ENCODE measurements around the gene CES3. TPM values are rescaled to one million over a fixed set of nuclear protein-coding genes. Genes with fewer than 3 reads are reported as not detected.
A peak's percentile ranks its signal among the peaks of the same experiment; 100 is the strongest.

CES3 gene
- polyA plus RNA-seq, 1 donor (not counting 4 experiments of a cell fraction or from before 2014, with no cell fraction given): 1.5 TPM

- peak overlapping the region; percentile 40 for H3K27ac ChIP-seq (ENCODE audit: control insufficient read depth, insufficient read depth, low read length)
- dilution Hi-C loops (cut with MboI; ENCODE audit: extremely low pct_ligation_motif_present, low sequenced_read_pairs): no loop called here
- FAIRE-seq (peak; percentile 95), DNase-seq (ENCODE audit: low read depth, low spot score) (no peak)
- no peaks in the 10 kb centered on the region for H3K9me3 ChIP-seq (ENCODE audit: control insufficient read depth, low read depth, low read length)
- H3K9me1 ChIP-seq (ENCODE audit: control insufficient read depth, extremely low read depth, insufficient read depth, low read length): no peaks in the 10 kb centered on the region
- H4K20me1 ChIP-seq (ENCODE audit: control insufficient read depth, extremely low read depth, insufficient read depth, low read length): no peaks in the 10 kb centered on the region
- peaks cover 14% of the 10 kb centered on the region for H3K4me1 ChIP-seq (ENCODE audit: control insufficient read depth, extremely low read depth, insufficient read depth, low read length)
- no peaks in the 10 kb centered on the region for H3K79me2 ChIP-seq (ENCODE audit: control insufficient read depth, insufficient read depth, low read length)
- TF ChIP-seq CTCF (optimal IDR thresholded peaks at IDR 0.05 in 1 of 3, IDR thresholded peaks at IDR 0.05 in 1 of 3, conservative IDR thresholded peaks at IDR 0.05 in 1 of 3; ENCODE audit: extremely low read depth in 1 of 3, insufficient read depth in 2 of 3, low read length in 3 of 3): peak; percentile 76 to 93 (median 79)
- no peak for TF ChIP-seq EZH2 (IDR thresholded peaks at IDR 0.05; ENCODE audit: low read length)
- H3K9ac ChIP-seq (ENCODE audit: control insufficient read depth, extremely low read depth, insufficient read depth, low read length): peak overlapping the region; percentile 68
- peak overlapping the region; percentile 84 for H2AFZ ChIP-seq (ENCODE audit: control insufficient read depth, low read length)
- peaks cover 8% of the 10 kb centered on the region in 2 experiments for H3K36me3 ChIP-seq (ENCODE audit: control insufficient read depth in 2 of 2, extremely low read depth in 1 of 2, insufficient read depth in 2 of 2, low read length in 2 of 2)
- H3K27me3 ChIP-seq (ENCODE audit: control insufficient read depth, extremely low read depth, insufficient read depth, low read length): no peaks in the 10 kb centered on the region
- H3K4me3 ChIP-seq (ENCODE audit: control insufficient read depth in 2 of 3, extremely low read depth in 1 of 3, insufficient read depth in 2 of 3, low read depth in 1 of 3, low read length in 3 of 3): peak overlapping the region; percentile 43 to 76 (median 69)
- peak overlapping the region; percentile 95 for H3K4me2 ChIP-seq (ENCODE audit: control insufficient read depth, extremely low read depth, insufficient read depth, low read depth, low read length)
These were observed 13.6 kb upstream of the CES3 start for GRCh38 chr16:66947302-66948065.

GRCh38 chr16:66948134-66948836 is 12.8 kb upstream of the CES3 start:
- no peaks in the 10 kb centered on the region for H3K79me2 ChIP-seq (ENCODE audit: control insufficient read depth, insufficient read depth, low read length)
- H3K27ac ChIP-seq (ENCODE audit: control insufficient read depth, insufficient read depth, low read length): peak overlapping the region; percentile 40
- H3K9ac ChIP-seq (ENCODE audit: control insufficient read depth, extremely low read depth, insufficient read depth, low read length): peak overlapping the region; percentile 68
- dilution Hi-C loops (cut with MboI; ENCODE audit: extremely low pct_ligation_motif_present, low sequenced_read_pairs): no loop called here
- FAIRE-seq (peak; percentile 53), DNase-seq (ENCODE audit: low read depth, low spot score) (no peak)
- no peaks in the 10 kb centered on the region for H3K9me3 ChIP-seq (ENCODE audit: control insufficient read depth, low read depth, low read length)
- peaks cover 3 to 4% of the 10 kb centered on the region in 2 experiments for H3K36me3 ChIP-seq (ENCODE audit: control insufficient read depth in 2 of 2, extremely low read depth in 1 of 2, insufficient read depth in 2 of 2, low read length in 2 of 2)
- peaks cover 15% of the 10 kb centered on the region for H3K4me1 ChIP-seq (ENCODE audit: control insufficient read depth, extremely low read depth, insufficient read depth, low read length)
- H3K4me3 ChIP-seq (ENCODE audit: control insufficient read depth in 2 of 3, extremely low read depth in 1 of 3, insufficient read depth in 2 of 3, low read depth in 1 of 3, low read length in 3 of 3): peak overlapping the region; percentile 43 to 76 (median 69)
- H4K20me1 ChIP-seq (ENCODE audit: control insufficient read depth, extremely low read depth, insufficient read depth, low read length): no peaks in the 10 kb centered on the region
- H3K4me2 ChIP-seq (ENCODE audit: control insufficient read depth, extremely low read depth, insufficient read depth, low read depth, low read length): peak overlapping the region; percentile 95
- H3K9me1 ChIP-seq (ENCODE audit: control insufficient read depth, extremely low read depth, insufficient read depth, low read length): no peaks in the 10 kb centered on the region
- no peak for TF ChIP-seq CTCF (optimal IDR thresholded peaks at IDR 0.05 in 1 of 3, IDR thresholded peaks at IDR 0.05 in 1 of 3, conservative IDR thresholded peaks at IDR 0.05 in 1 of 3; ENCODE audit: extremely low read depth in 1 of 3, insufficient read depth in 2 of 3, low read length in 3 of 3)
- TF ChIP-seq EZH2 (IDR thresholded peaks at IDR 0.05; ENCODE audit: low read length): no peak
- peak overlapping the region; percentile 84 for H2AFZ ChIP-seq (ENCODE audit: control insufficient read depth, low read length)
- H3K27me3 ChIP-seq (ENCODE audit: control insufficient read depth, extremely low read depth, insufficient read depth, low read length): no peaks in the 10 kb centered on the region

All from keratinocyte (primary cell).